Dendritic cell treated with granulocyte-macrophage colony-stimulating factor and Interleukin-4, amounts not matched to agents 40 ng/mL and 50 ng/mL, for 4 days (primary cell): ENCODE data around the gene PLEKHM3.

Experiments
- H3K27ac Mint-ChIP-seq: one replicate; pipeline ENCODE4 v1.8.0; 2022; ENCODE audit warnings: mild to moderate bottlenecking, mixed read lengths
- H3K27me3 Mint-ChIP-seq: one replicate; pipeline ENCODE4 v1.8.0; 2022; ENCODE audit warnings: mild to moderate bottlenecking, mixed read lengths
- H3K36me3 Mint-ChIP-seq: one replicate; pipeline ENCODE4 v1.8.0; 2022; ENCODE audit warnings: low read depth, mixed read lengths
- H3K4me1 Mint-ChIP-seq: one replicate; pipeline ENCODE4 v1.8.0; 2022; ENCODE audit warnings: low read depth, mixed read lengths
- H3K4me3 Mint-ChIP-seq: one replicate; pipeline ENCODE4 v1.8.0; 2022; ENCODE audit warnings: mild to moderate bottlenecking, moderate library complexity, mixed read lengths
- H3K9me3 Mint-ChIP-seq: one replicate; pipeline ENCODE4 v1.8.0; 2022; ENCODE audit warnings: mixed read lengths
- intact Hi-C: fragments of 100-400 bp; cut with micrococcal nuclease; formaldehyde crosslinking; loops from one replicate; pipeline ENCODE4 v1.15.0; 2022

The PLEKHM3 gene

DNA sequence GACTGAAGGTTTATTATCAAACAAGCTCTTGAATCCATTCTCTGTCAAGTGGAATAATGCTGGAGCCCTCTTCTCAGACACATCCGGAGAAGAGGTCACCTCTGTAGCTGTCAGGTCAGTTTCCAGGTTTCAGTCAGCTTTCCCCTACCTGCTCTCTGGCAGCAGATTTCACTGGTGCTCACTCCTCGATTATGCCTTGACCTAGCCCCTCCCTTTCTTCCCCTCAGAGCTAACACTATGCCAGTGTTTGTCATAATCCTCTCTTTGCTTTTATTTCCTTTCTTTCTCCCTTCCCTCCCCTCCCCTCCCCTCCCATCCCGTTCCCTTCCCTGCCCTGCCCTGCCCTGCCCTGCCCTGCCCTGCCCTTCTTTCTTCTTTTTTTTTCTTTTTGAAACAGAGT is 22.5 kb upstream of the PLEKHM3 start:
- intact Hi-C loops = no loop called here
- Mint-ChIP-seq H3K4me1 (peaks cover 30% of the 10 kb centered on the region), H3K4me3 (no peak overlapping the region), H3K27me3 (no peaks in the 10 kb centered on the region), H3K36me3 (no peaks in the 10 kb centered on the region), H3K9me3 (no peaks in the 10 kb centered on the region), H3K27ac (no peak overlapping the region)

DNA sequence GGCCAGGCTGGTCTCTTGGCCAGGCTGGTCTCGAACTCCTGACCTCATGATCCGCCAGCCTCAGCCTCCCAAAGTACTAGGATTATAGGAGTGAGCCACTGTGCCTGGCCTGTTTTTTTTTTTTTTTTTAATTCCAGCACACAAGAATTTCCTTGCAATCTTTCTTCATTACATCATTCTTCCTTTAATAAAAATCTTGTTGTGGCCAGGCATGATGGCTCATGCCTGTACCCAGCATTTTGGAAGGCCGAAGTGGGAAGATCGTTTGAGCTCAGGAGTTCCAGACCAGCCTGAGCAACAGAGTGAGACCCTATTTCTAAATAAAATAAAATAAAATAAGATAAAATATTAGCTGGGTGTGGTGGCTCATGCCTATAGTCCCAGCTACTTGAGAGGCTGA is 21.4 kb upstream of the PLEKHM3 start:
- Mint-ChIP-seq H3K9me3 (no peaks in the 10 kb centered on the region), H3K4me3 (no peak overlapping the region), H3K27ac (no peak overlapping the region), H3K4me1 (peaks cover 26% of the 10 kb centered on the region), H3K27me3 (no peaks in the 10 kb centered on the region), H3K36me3 (no peaks in the 10 kb centered on the region)
- intact Hi-C loops = no loop called here

DNA sequence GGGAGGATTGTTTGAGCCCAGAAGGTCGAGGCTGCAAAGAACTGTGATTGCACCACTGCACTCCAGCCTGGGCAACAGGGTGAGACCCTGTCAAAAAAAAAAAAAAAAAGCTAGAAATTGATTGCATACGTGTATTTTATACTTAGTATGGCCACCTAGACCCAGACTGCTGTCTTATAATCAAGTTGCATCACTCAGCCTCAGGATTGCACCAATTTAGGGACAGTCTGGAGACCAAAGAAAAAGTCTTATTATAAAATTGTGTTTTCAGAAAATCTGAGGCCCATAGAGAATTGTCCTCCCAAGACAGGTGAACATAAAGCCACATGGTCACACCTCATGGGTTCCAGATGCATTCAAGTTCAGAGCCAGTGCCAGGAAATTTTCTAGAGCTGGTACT is 17.1 kb upstream of the PLEKHM3 start:
- H3K27ac Mint-ChIP-seq = no peak overlapping the region
- no peak overlapping the region for H3K4me3 Mint-ChIP-seq
- intact Hi-C loops = loop anchor here (5.0 kb wide), 1 partner anchor 275 kb away; the partner anchor contains the start of gene FZD5
- H3K36me3 Mint-ChIP-seq = no peaks in the 10 kb centered on the region
- no peaks in the 10 kb centered on the region for H3K27me3 Mint-ChIP-seq
- H3K4me1 Mint-ChIP-seq = peaks cover 15% of the 10 kb centered on the region
- no peaks in the 10 kb centered on the region for H3K9me3 Mint-ChIP-seq

DNA sequence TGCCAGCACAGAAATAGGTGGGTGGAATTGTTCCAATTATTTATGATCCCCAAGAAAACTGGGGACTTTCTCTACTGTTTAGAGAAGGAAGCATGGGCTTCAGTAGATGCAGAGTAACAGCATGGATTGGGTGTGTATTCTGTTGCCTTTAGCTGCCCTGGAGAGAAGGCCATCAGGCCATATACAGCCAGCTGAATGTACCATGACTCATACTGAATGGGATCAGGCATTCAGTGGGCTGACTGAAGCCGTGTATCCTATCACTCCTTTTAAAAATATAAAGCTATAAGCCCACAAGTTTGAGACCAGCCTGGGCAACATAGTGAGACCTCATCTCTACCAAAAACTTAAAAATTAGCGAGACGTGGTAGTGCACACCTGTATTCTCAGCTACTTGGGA is 16.7 kb upstream of the PLEKHM3 start:
- Mint-ChIP-seq H3K4me1 (peaks cover 11% of the 10 kb centered on the region), H3K9me3 (no peaks in the 10 kb centered on the region), H3K36me3 (no peaks in the 10 kb centered on the region), H3K27me3 (no peaks in the 10 kb centered on the region), H3K4me3 (no peak overlapping the region), H3K27ac (no peak overlapping the region)
- intact Hi-C loops = loop anchor here (5.0 kb wide), 1 partner anchor 275 kb away; the partner anchor contains the start of gene FZD5

DNA sequence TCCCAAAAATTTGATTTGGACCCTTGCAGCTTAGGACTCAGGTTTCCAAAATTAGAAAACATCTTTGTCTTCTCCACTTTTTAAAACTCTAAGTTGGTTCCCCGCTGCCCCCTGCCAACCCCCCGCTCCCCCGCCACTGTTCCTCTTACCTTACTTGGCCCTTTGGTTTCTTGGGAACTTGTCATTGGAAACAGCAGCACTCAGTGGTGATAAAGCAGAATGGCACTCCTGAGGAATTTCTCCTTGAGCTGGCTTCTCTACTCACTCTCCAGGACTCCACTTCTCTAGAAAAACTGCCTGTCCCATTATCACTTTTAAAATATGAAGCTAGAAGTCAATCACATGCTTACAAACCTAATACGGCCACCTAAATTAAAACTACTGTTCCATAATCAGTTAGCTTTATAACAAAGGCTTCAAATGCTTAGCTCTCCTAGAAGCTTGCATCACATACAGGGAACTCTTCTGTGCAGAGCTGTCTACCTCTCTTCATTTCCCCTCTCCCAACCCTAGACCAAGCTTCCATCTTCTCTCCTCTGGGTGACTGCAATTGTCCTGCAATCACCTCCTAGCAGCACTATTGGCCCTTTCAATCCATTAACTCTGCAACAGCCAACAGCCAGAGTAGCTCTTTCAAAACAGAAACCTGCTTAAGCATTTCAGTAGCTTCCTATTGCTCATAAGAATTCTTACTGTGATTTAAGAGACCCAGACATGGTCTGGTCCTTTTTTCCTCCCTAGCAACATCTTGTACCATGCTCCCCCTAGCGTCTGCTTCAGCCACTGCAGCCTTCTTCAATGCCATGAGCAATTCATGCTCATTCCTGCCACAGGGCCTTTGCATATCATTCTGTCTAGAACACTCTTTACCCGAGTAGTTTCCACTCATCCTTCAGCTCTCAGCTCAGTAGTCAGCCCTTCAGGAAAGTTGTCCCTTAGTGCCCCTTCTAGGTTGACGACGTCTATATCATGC is 15.2 kb upstream of the PLEKHM3 start:
- H3K9me3 Mint-ChIP-seq = no peaks in the 10 kb centered on the region
- no peaks in the 10 kb centered on the region for H3K27me3 Mint-ChIP-seq
- intact Hi-C loops = loop anchor here (1.0 to 5.0 kb wide), 2 partner anchors 273 to 294 kb away; partner anchors contain the start of gene FZD5
- no peaks in the 10 kb centered on the region for H3K36me3 Mint-ChIP-seq
- H3K4me3 Mint-ChIP-seq = no peak overlapping the region
- H3K4me1 Mint-ChIP-seq = peaks cover 9% of the 10 kb centered on the region
- no peak overlapping the region for H3K27ac Mint-ChIP-seq

DNA sequence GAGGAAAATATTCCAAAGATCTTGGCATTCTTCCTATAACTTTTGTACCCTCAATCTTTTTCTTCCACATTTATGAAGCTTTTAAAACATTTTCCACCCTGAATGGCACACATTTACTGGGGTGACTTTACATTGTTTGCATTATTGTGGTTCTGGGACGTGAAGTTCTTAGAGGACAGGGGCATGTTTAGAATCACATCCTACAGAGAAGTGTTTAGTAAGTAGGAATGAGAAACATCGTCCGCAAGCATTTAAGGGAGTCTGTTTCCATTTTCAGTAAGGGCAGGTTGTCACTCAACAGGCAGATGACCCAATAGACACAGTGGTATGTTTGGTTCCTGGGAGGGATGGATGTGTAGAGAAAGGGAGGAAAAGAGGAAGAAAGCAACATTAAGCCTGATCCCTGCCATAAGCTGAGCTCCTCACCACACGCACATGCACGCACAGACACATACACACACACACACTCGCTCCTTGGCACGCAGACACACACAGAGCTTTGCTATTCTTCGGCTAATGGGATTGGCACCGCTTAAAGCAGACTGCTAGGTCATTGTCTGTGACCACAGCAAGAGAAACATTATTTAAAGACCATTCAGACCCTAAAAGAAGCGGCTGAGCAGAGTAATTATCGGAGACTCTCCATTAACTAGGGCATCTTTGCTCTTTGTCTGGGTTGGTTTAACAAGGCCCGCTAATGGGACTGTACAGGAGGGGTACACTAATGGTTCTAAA is 14.2 kb upstream of the PLEKHM3 start:
- no peaks in the 10 kb centered on the region for H3K27me3 Mint-ChIP-seq
- no peaks in the 10 kb centered on the region for H3K9me3 Mint-ChIP-seq
- intact Hi-C loops = loop anchor here (1.0 to 5.0 kb wide), 2 partner anchors 272 to 293 kb away; partner anchors contain the start of gene FZD5
- no peak overlapping the region for H3K27ac Mint-ChIP-seq
- H3K4me1 Mint-ChIP-seq = peaks cover 9% of the 10 kb centered on the region
- no peaks in the 10 kb centered on the region for H3K36me3 Mint-ChIP-seq
- H3K4me3 Mint-ChIP-seq = no peak overlapping the region

DNA sequence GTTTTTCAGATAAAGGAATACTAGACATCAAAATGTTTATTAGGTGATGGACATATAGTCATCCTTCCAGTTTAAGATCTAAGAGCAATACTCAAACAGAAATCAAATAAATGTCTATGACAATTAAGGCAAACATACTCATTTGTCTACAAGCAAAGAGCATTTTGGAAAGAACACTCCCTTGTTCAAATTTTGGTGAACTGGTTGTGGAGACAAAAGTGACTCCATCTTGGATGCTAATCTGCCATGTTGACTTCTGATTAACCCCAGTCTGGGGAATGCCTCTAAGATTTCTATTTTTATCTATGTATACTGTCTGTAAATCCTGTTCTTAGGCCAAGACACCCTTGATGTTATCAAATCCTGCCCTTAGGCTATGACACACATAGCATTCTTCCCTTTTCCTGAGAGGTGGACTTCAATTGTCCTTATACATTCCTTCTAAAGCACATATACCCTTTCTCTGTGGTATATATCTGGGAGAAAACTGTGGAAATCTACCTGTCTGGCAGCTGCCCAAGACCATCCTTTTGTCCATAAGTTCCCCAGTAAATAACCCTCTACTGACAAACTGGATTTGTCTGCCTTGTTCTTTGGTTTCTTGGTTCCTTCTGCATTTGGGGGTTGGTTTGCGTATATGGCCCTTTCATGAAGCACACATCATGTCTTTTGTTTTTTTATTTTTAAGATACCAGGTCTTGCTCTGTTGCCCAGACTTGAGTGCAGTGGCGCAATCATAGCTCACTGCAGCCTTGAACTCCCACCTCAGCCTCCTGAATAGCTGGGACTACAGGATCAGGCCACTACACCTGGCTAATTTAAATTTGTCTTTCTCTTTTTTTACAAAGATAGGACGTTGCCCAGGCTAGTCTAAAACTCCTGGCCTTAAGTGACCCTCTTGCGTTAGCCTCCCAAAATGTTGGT is 12.5 kb upstream of the PLEKHM3 start:
- Mint-ChIP-seq H3K27ac (no peak overlapping the region), H3K36me3 (no peaks in the 10 kb centered on the region), H3K4me3 (no peak overlapping the region), H3K4me1 (peaks cover 9% of the 10 kb centered on the region), H3K27me3 (no peaks in the 10 kb centered on the region), H3K9me3 (no peaks in the 10 kb centered on the region)
- intact Hi-C loops = no loop called here

DNA sequence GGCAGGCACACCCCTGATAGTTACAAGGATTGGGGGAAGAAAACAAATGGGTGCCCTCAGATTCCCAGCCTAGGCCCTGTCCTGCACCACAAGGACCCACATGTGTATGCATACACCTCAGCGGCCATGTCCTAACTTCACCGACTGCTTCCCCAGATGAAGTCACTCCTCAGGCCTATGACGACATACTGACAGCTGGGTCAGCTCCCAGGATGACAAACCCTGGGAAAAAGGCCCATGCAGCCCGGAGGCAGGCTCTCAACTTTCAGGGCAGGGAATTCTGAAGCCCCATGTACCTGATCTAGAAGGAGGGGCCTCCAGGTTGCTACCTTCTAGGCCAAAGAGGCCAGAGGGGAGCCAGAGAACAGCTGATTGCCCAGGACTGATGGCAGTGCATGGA is 11.0 kb upstream of the PLEKHM3 start:
- no peak overlapping the region for H3K4me3 Mint-ChIP-seq
- intact Hi-C loops = no loop called here
- no peaks in the 10 kb centered on the region for H3K9me3 Mint-ChIP-seq
- peaks cover 18% of the 10 kb centered on the region for H3K4me1 Mint-ChIP-seq
- H3K27me3 Mint-ChIP-seq = no peaks in the 10 kb centered on the region
- no peak overlapping the region for H3K27ac Mint-ChIP-seq
- H3K36me3 Mint-ChIP-seq = no peaks in the 10 kb centered on the region

DNA sequence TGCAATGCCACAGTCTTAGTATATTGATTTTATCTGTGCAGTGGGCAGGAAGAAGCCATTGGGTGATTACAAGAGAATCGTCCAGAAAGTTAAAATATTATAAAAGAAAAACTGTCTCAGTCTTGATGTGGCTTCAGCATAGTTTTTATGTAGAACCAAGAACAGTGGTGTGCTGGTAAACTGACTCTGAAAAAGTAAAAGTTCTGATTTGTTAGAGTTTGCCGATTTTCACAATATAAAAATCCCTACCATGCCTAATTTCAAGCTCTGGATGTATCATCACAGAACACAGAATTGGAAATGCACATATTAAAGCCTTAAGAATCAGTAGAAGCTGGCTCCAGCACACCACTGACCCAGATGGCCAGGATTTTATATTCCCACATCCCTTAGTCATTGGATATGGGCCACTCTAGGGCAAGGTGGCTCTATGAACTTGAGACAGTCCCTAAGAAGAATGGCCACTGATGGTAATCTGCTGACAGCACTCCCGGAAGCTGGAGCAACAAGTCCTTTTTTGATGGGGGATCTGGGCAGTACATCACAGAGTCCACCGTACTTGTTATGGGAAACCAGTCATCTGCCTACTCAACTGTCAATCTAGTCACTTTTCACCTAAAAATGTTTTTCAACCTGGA is 9.3 kb upstream of the PLEKHM3 start:
- intact Hi-C loops = no loop called here
- H3K36me3 Mint-ChIP-seq = no peaks in the 10 kb centered on the region
- no peak overlapping the region for H3K4me3 Mint-ChIP-seq

DNA sequence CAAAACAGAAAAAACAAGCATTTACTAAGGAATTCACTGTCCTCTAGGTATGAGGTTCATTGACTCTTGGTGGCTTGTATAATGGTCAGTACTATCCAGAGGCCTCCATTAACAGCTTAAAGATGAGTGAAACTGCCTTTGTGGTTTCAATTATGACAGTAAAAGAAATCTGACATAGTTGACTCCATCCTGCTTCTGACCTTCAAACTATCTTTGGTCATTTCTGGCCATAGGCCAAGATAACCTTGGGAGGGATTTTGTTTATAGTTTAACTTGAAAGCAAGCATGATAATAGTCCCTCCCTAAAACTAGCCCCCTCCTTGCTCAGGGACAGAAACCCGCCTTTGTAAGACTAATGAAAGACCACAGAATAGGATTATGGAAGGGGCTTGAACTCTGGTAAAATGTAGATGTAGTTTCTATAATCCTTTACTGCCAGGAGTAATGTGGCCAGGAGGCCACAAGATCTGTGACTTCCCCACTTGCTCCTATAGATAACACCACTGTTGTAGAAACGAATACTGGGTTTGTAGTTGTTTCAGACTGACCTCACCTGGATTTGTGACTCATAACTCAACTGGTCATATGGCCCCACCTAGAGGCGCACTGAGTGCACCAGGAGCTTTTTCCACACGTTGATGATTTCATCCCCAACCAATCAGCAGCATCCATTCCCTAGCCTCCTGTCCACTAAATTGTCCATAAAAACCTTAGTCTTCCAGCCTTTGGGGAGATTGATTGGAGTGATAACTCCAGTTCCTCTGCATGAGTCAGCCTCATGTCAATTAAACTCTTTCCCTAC is 8.6 kb upstream of the PLEKHM3 start:
- intact Hi-C loops = no loop called here
- Mint-ChIP-seq H3K27ac (no peak overlapping the region), H3K27me3 (no peaks in the 10 kb centered on the region), H3K36me3 (no peaks in the 10 kb centered on the region), H3K4me3 (no peak overlapping the region), H3K4me1 (peaks cover 21% of the 10 kb centered on the region), H3K9me3 (no peaks in the 10 kb centered on the region)

More for the DNA sequence above, 9.3 kb upstream of the PLEKHM3 start:
- Mint-ChIP-seq H3K4me1 (peaks cover 21% of the 10 kb centered on the region), H3K27ac (no peak overlapping the region), H3K9me3 (no peaks in the 10 kb centered on the region), H3K27me3 (no peaks in the 10 kb centered on the region)

DNA sequence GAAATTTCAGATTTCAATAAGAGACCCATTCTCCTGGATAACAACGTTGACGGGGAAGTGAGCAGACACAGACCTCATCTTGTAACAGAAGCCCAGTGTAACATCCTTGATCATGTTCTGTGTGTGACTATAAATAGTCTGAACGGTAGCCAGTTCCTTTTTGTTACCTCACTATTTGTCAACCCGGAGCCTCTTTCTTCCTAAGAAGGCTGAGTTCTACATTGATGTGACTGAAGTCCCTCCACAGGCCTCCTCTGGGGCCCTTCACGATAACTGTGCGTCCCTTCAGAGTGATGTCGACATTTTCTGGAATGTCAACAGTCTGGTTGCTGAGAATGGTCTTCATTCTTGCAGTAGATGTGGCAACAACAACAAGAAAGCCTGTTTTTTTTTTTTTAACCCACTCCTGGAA is 6.3 kb upstream of the PLEKHM3 start:
- Mint-ChIP-seq H3K27ac (peak overlapping the region; percentile 35), H3K4me1 (peaks cover 21% of the 10 kb centered on the region), H3K4me3 (no peak overlapping the region), H3K27me3 (no peaks in the 10 kb centered on the region), H3K9me3 (no peaks in the 10 kb centered on the region), H3K36me3 (no peaks in the 10 kb centered on the region)
- intact Hi-C loops = no loop called here

DNA sequence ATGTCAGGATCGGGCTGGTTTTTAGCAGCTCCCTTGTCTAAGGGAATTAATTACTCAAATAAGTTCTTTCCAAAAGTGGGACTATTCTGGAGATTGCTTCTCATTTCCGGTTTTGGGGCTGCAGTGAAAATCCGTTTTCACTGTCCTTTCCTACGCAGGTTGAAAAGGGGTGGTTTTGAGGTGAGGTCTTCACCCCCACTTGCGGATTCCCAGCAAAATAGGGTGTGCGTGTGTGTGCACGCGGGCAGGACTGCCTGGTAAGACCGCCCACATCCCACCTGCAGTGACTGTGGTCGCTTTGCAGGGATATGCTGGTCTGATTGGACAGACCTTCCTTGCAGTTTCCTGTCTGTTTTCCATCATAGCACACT is 472 bp upstream of the PLEKHM3 start:
- Mint-ChIP-seq H3K27ac (peak overlapping the region; percentile 94), H3K27me3 (no peaks in the 10 kb centered on the region), H3K4me3 (peak overlapping the region; percentile 91), H3K9me3 (no peaks in the 10 kb centered on the region), H3K4me1 (peaks cover 18% of the 10 kb centered on the region), H3K36me3 (peaks cover 13% of the 10 kb centered on the region)
- intact Hi-C loops = loop anchor here (10.0 kb wide), 1 partner anchor 401 kb away; the partner anchor contains the start of gene METTL21A
